Chondrocyte (in vitro differentiated cells): Measurements from ENCODE around the gene TMEM44. TPM values are rescaled to one million over a fixed set of nuclear protein-coding genes. Genes with fewer than 3 reads are reported as not detected.

ENCODE experiments used
- DNase-seq: peaks from one replicate; pipeline ENCODE4 v3.0.0; 2021; ENCODE audit warnings: mixed read lengths, low spot score
- H3K27ac Mint-ChIP-seq: one replicate; pipeline ENCODE4 v1.8.0; 2021; ENCODE audit warnings: mild to moderate bottlenecking, moderate library complexity, mixed read lengths; ENCODE audit not compliant: unreplicated experiment
- H3K27me3 Mint-ChIP-seq: 2 replicates; pipeline ENCODE4 v1.8.0; 2021; ENCODE audit warnings: low read depth, mixed read lengths
- H3K36me3 Mint-ChIP-seq: 2 replicates; pipeline ENCODE4 v1.8.0; 2021; ENCODE audit warnings: low read depth, mixed read lengths
- H3K4me1 Mint-ChIP-seq: 2 replicates; pipeline ENCODE4 v1.8.0; 2021; ENCODE audit warnings: low read depth, mild to moderate bottlenecking, mixed read lengths
- H3K4me3 Mint-ChIP-seq: one replicate; pipeline ENCODE4 v1.8.0; 2021; ENCODE audit warnings: mild to moderate bottlenecking, moderate library complexity, mixed read lengths; ENCODE audit not compliant: unreplicated experiment
- H3K9me3 Mint-ChIP-seq: 2 replicates; pipeline ENCODE4 v1.8.0; 2021; ENCODE audit warnings: low read depth, mixed read lengths
- CTCF ChIP-seq: fragments of 200-600 bp; sonication (generic); IDR thresholded peaks from 2 replicates; pipeline ENCODE4 v1.5.0; 2021; ENCODE audit warnings: antibody characterized with exemption, mild to moderate bottlenecking, moderate library complexity
- long read RNA-seq: library from polyadenylated mRNA; stranded (forward); transcript quantifications from one replicate; pipeline ENCODE4 v2.0.0, GENCODE V29; 2021
- total RNA-seq: library from RNA; stranded (reverse); gene quantifications from 3 replicates; pipeline ENCODE4 v1.2.1, GENCODE V29; 2021

The TMEM44 gene
- 14.5 to 25.1 TPM (median 25.0 TPM) in 3 replicates for total RNA-seq
- long read RNA-seq, transcript TMEM44-202 (10 exons, 2,245 nt): major isoform, 29 of 44 reads
- long read RNA-seq, partial matches to known transcripts: 0 of 44 reads
- long read RNA-seq, other reads (novel, unspliced or antisense): 13 of 44 reads

GRCh38 chr3:194633349-194634004 is at the start of gene TMEM44:
TMEM44 (minus strand) TSS chr3:194633419; CDS start chr3:194633215, 204 bp downstream.
- H3K4me1 Mint-ChIP-seq: peaks cover 23% of the 10 kb centered on the region
- no peaks in the 10 kb centered on the region for H3K27me3 Mint-ChIP-seq
- no peak for DNase-seq
- peak; percentile 85 for TF ChIP-seq CTCF
- peak within 1 kb of the TSS; percentile 84 for H3K4me3 Mint-ChIP-seq
- no peaks in the 10 kb centered on the region for H3K9me3 Mint-ChIP-seq
- H3K36me3 Mint-ChIP-seq: peaks cover 8% of the 10 kb centered on the region
- peak within 1 kb of the TSS; percentile 75 for H3K27ac Mint-ChIP-seq

- TF ChIP-seq CTCF: peak; percentile 97
- DNase-seq: no peak
- Mint-ChIP-seq H3K36me3 (no peaks in the 10 kb centered on the region), H3K27me3 (peaks cover 3% of the 10 kb centered on the region), H3K27ac (peak overlapping the region; percentile 86), H3K4me1 (peaks cover 26% of the 10 kb centered on the region), H3K9me3 (no peaks in the 10 kb centered on the region), H3K4me3 (no peak overlapping the region)
Observed at GRCh38 chr3:194682694-194683310, 49.6 kb upstream of the TMEM44 start.

GRCh38 chr3:194682189-194682693 is 49.0 kb upstream of the TMEM44 start:
- no peaks in the 10 kb centered on the region for H3K36me3 Mint-ChIP-seq
- H3K9me3 Mint-ChIP-seq: no peaks in the 10 kb centered on the region
- TF ChIP-seq CTCF: no peak
- peaks cover 23% of the 10 kb centered on the region for H3K4me1 Mint-ChIP-seq
- H3K27me3 Mint-ChIP-seq: peaks cover 3% of the 10 kb centered on the region
- DNase-seq: no peak
- H3K4me3 Mint-ChIP-seq: no peak overlapping the region
- no peak overlapping the region for H3K27ac Mint-ChIP-seq

- Mint-ChIP-seq H3K27me3 (peaks cover 5% of the 10 kb centered on the region), H3K4me1 (peaks cover 23% of the 10 kb centered on the region), H3K4me3 (no peak overlapping the region), H3K36me3 (no peaks in the 10 kb centered on the region), H3K9me3 (no peaks in the 10 kb centered on the region), H3K27ac (no peak overlapping the region)
- TF ChIP-seq CTCF: no peak
- no peak for DNase-seq
Observed at GRCh38 chr3:194680888-194681615, 47.8 kb upstream of the TMEM44 start.

GRCh38 chr3:194676471-194676870 is 43.3 kb upstream of the TMEM44 start:
- TF ChIP-seq CTCF: no peak
- H3K4me1 Mint-ChIP-seq: peaks cover 3% of the 10 kb centered on the region

More at GRCh38 chr3:194676471-194676870, 43.3 kb upstream of the TMEM44 start:
- Mint-ChIP-seq H3K4me3 (no peak overlapping the region), H3K27ac (no peak overlapping the region), H3K27me3 (peaks cover 7% of the 10 kb centered on the region), H3K9me3 (no peaks in the 10 kb centered on the region), H3K36me3 (no peaks in the 10 kb centered on the region)
- no peak for DNase-seq
